Lower leg skin (tissue), 3 donors: ENCODE data around the gene MAGI3.

Experiments
- POLR2A ChIP-seq, 2 donors: fragments of 450-650 bp; IDR thresholded peaks; one replicate each; pipeline ENCODE4 v1.6.1; 2016 to 2017; ENCODE audit warnings: antibody characterized with exemption in 2 of 2, mild to moderate bottlenecking in 1 of 2, moderate library complexity in 1 of 2
- TF ChIP-seq, protein P1 (sequence below), 3 donors: fragments of 450-650 bp; IDR thresholded peaks; one replicate each; pipeline ENCODE4 v1.5.1; 2016; ENCODE audit warnings: antibody characterized with exemption in 3 of 3, mild to moderate bottlenecking in 3 of 3, moderate library complexity in 2 of 3

DNA sequence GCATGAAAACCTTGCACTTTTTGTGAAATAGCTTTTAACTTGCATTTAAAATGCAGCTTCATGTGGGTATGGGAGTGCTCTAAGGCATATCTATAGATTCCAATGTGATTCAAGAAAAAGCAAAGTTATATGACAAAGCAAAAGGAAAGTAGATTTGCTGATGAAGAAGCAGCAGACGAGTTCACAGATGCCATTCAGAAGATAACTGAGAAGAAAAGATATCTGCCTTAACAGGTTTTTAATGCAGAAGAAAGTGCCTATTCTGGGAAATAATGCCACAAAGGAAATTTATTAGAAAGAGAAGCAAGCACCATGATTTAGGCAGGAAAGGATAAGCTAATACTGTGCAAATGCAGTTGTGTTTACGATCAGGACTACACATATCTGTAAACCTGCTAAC lies 300.9 kb downstream of the MAGI3 start:
- TF ChIP-seq, protein P1, sequence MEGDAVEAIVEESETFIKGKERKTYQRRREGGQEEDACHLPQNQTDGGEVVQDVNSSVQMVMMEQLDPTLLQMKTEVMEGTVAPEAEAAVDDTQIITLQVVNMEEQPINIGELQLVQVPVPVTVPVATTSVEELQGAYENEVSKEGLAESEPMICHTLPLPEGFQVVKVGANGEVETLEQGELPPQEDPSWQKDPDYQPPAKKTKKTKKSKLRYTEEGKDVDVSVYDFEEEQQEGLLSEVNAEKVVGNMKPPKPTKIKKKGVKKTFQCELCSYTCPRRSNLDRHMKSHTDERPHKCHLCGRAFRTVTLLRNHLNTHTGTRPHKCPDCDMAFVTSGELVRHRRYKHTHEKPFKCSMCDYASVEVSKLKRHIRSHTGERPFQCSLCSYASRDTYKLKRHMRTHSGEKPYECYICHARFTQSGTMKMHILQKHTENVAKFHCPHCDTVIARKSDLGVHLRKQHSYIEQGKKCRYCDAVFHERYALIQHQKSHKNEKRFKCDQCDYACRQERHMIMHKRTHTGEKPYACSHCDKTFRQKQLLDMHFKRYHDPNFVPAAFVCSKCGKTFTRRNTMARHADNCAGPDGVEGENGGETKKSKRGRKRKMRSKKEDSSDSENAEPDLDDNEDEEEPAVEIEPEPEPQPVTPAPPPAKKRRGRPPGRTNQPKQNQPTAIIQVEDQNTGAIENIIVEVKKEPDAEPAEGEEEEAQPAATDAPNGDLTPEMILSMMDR (IDR thresholded peaks at IDR 0.05) = no peak
- no peak for TF ChIP-seq POLR2A (IDR thresholded peaks at IDR 0.05)
